ENCODE measurements around the gene BLOC1S3. TPM values are rescaled to one million over a fixed set of nuclear protein-coding genes. Genes with fewer than 3 reads are reported as not detected.

BLOC1S3 gene
- total RNA-seq, 4 donors from 2014 or later = 15.3 to 20.1 (median 15.9) TPM

GRCh38 chr19:45168767-45169351 lies 9.7 kb upstream of the BLOC1S3 start:
- Histone ChIP-seq H3K4me3 (no peak overlapping the region), H3K36me3 (no peaks in the 10 kb centered on the region), H3K27ac (no peak overlapping the region), H3K4me1 (peaks cover 62% of the 10 kb centered on the region), H3K9me3 (no peaks in the 10 kb centered on the region), H3K27me3 (no peaks in the 10 kb centered on the region)
- DNase-seq (ENCODE audit: low spot score in 2 of 2) = no peak
- no peak for TF ChIP-seq CTCF (IDR thresholded peaks at IDR 0.05)
- no peak for TF ChIP-seq POLR2A (IDR thresholded peaks at IDR 0.05)
- no peak for TF ChIP-seq EP300 (IDR thresholded peaks at IDR 0.05)
- no peak for TF ChIP-seq POLR2AphosphoS5 (IDR thresholded peaks at IDR 0.05)
- WGBS = 84% methylated on average over 4 of the region's 16 CpGs

- DNase-seq (ENCODE audit: low spot score in 2 of 2) = no peak
- 87% methylated on average over 3 of the region's 10 CpGs for WGBS
- TF ChIP-seq CTCF (IDR thresholded peaks at IDR 0.05) (no peak), POLR2AphosphoS5 (IDR thresholded peaks at IDR 0.05) (no peak), POLR2A (IDR thresholded peaks at IDR 0.05) (no peak), EP300 (IDR thresholded peaks at IDR 0.05) (no peak)
- Histone ChIP-seq H3K4me1 (peaks cover 55% of the 10 kb centered on the region), H3K36me3 (no peaks in the 10 kb centered on the region), H3K9me3 (no peaks in the 10 kb centered on the region), H3K27me3 (no peaks in the 10 kb centered on the region), H3K4me3 (no peak overlapping the region), H3K27ac (no peak overlapping the region)
Observed at GRCh38 chr19:45169602-45170001, 9.0 kb upstream of the BLOC1S3 start.

- peaks cover 46% of the 10 kb centered on the region for H3K4me1 ChIP-seq
- WGBS = 78% methylated on average over 10 of the region's 21 CpGs
- H3K27me3 ChIP-seq = no peaks in the 10 kb centered on the region
- no peak for DNase-seq (ENCODE audit: low spot score in 2 of 2)
- TF ChIP-seq EP300 (IDR thresholded peaks at IDR 0.05) (no peak), POLR2AphosphoS5 (IDR thresholded peaks at IDR 0.05) (no peak), CTCF (IDR thresholded peaks at IDR 0.05) (no peak), POLR2A (IDR thresholded peaks at IDR 0.05) (no peak)
- no peak overlapping the region for H3K27ac ChIP-seq
- no peaks in the 10 kb centered on the region for H3K9me3 ChIP-seq
- H3K36me3 ChIP-seq = no peaks in the 10 kb centered on the region
- H3K4me3 ChIP-seq = no peak overlapping the region
Observed at GRCh38 chr19:45170146-45171106, 8.2 kb upstream of the BLOC1S3 start.

- no peak for TF ChIP-seq CTCF (IDR thresholded peaks at IDR 0.05)
- no peak for TF ChIP-seq EP300 (IDR thresholded peaks at IDR 0.05)
- TF ChIP-seq POLR2AphosphoS5 (IDR thresholded peaks at IDR 0.05) = no peak
- no peak for TF ChIP-seq POLR2A (IDR thresholded peaks at IDR 0.05)
- no peaks in the 10 kb centered on the region for H3K9me3 ChIP-seq
- WGBS = 49% methylated on average over 7 of the region's 7 CpGs
- no peaks in the 10 kb centered on the region for H3K27me3 ChIP-seq
- no peaks in the 10 kb centered on the region for H3K36me3 ChIP-seq
- H3K4me1 ChIP-seq = peaks cover 47% of the 10 kb centered on the region
- H3K27ac ChIP-seq = no peak overlapping the region
- H3K4me3 ChIP-seq = no peak overlapping the region
- no peak for DNase-seq (ENCODE audit: low spot score in 2 of 2)
Observed at GRCh38 chr19:45171211-45171623, 7.4 kb upstream of the BLOC1S3 start.

GRCh38 chr19:45172173-45172572 lies 6.4 kb upstream of the BLOC1S3 start:
- H3K27ac ChIP-seq = peak overlapping the region; percentile 11
- WGBS = no CpG with 5 or more reads among the region's 4 CpGs
- no peaks in the 10 kb centered on the region for H3K27me3 ChIP-seq
- DNase-seq (ENCODE audit: low spot score in 2 of 2) = no peak
- no peak overlapping the region for H3K4me3 ChIP-seq
- H3K36me3 ChIP-seq = no peaks in the 10 kb centered on the region
- H3K4me1 ChIP-seq = peaks cover 49% of the 10 kb centered on the region
- no peak for TF ChIP-seq POLR2A (IDR thresholded peaks at IDR 0.05)
- TF ChIP-seq EP300 (IDR thresholded peaks at IDR 0.05) = no peak
- TF ChIP-seq CTCF (IDR thresholded peaks at IDR 0.05) = no peak
- TF ChIP-seq POLR2AphosphoS5 (IDR thresholded peaks at IDR 0.05) = no peak
- H3K9me3 ChIP-seq = no peaks in the 10 kb centered on the region

All from suprapubic skin (tissue), 4 donors.